ENCODE data around the gene TMED4.

Gene TMED4

GRCh38 chr7:44581879-44582603 is at the start of gene TMED4:
TMED4 (minus strand) TSS chr7:44582231; CDS start chr7:44582206, 25 bp downstream.
- DNase-seq (ENCODE audit: low read depth), result peak; percentile 100

- no peak for DNase-seq (ENCODE audit: low read depth)
Observed at GRCh38 chr7:44631458-44632115, 49.6 kb upstream of the TMED4 start.

GRCh38 chr7:44630792-44631457 is 48.9 kb upstream of the TMED4 start:
- DNase-seq (ENCODE audit: low read depth), result no peak

- no peak for DNase-seq (ENCODE audit: low read depth)
Observed at GRCh38 chr7:44629829-44630522, 47.9 kb upstream of the TMED4 start.

GRCh38 chr7:44626620-44627019 is 44.6 kb upstream of the TMED4 start:
- no peak for DNase-seq (ENCODE audit: low read depth)

GRCh38 chr7:44625526-44626471 is 43.8 kb upstream of the TMED4 start:
- no peak for DNase-seq (ENCODE audit: low read depth)

- no peak for DNase-seq (ENCODE audit: low read depth)
Observed at GRCh38 chr7:44624318-44624717, 42.3 kb upstream of the TMED4 start.

GRCh38 chr7:44622342-44623151 is 40.5 kb upstream of the TMED4 start:
- DNase-seq (ENCODE audit: low read depth), result no peak

- DNase-seq (ENCODE audit: low read depth), result no peak
Observed at GRCh38 chr7:44621750-44622103, 39.7 kb upstream of the TMED4 start.

- DNase-seq (ENCODE audit: low read depth), result no peak
Observed at GRCh38 chr7:44621034-44621749, 39.2 kb upstream of the TMED4 start.

GRCh38 chr7:44618753-44619152 is 36.7 kb upstream of the TMED4 start:
- DNase-seq (ENCODE audit: low read depth), result no peak

- no peak for DNase-seq (ENCODE audit: low read depth)
Observed at GRCh38 chr7:44618045-44618444, 36.0 kb upstream of the TMED4 start.

- no peak for DNase-seq (ENCODE audit: low read depth)
Observed at GRCh38 chr7:44617225-44617890, 35.3 kb upstream of the TMED4 start.

GRCh38 chr7:44616545-44616944 is 34.5 kb upstream of the TMED4 start:
- no peak for DNase-seq (ENCODE audit: low read depth)

- no peak for DNase-seq (ENCODE audit: low read depth)
Observed at GRCh38 chr7:44615793-44616192, 33.8 kb upstream of the TMED4 start.

GRCh38 chr7:44615149-44615611 is 33.1 kb upstream of the TMED4 start:
- DNase-seq (ENCODE audit: low read depth), result no peak

- DNase-seq (ENCODE audit: low read depth), result no peak
Observed at GRCh38 chr7:44609829-44610228, 27.8 kb upstream of the TMED4 start.

- DNase-seq (ENCODE audit: low read depth), result no peak
Observed at GRCh38 chr7:44608916-44609648, 27.1 kb upstream of the TMED4 start.

All from activated T-cell treated with anti-CD3 and anti-CD28 coated beads for 24 hours (primary cell).